ENCODE data around the gene UFSP1.

The UFSP1 gene

DNA sequence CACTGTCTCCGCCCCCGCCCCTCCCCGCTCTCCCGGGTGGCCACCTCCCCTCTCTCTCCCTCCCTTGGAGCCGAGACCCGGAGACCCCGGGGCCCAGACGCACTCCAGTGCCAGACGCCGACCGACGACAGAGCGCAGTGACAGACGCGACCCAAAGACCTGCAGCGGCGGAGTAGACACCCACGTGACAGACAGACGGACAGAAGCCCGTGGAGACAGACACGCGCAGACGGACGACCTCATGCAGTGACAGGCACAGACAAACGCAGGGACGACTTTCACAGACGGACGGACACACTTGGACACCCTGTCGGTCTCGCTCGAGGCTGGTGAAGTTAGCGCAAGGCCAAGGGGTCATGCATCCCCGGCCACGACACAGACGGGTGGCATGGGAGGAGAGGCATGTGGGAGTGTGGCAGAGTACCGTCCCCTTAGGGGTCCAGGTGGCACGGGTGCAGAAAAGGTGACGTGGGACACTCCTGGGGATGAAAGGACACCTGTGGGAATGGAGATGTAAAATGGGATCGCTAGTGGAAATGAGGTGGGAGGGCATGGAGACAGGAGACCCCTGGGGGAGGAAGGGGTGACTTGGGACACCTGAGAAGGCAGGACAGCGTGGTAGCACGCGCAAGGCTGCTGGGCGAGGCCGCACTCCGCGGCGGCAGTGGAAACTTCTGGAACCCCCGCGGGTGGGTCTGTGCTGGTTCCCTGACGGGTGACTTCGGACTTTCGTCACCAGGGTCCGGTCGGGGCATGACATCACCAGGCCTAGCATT lies 6.6 kb upstream of the UFSP1 start:
- no peak for DNase-seq (ENCODE audit: low read depth)

DNA sequence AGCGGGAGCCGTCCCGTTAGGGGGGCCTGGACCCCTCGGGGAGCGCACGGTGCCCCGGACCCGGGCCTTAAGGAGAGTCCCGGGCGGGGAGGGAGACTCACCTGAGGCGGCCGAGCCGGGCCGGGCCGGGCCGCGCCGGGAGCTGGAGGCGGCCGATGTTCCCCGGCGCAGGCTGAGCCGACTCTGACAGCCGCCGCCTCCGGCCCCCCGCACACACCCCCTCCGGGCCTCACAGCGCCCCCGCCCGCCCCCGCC lies 6.1 kb upstream of the UFSP1 start, which contains the start of gene ACHE:
TSS of gene ACHE (minus strand) at position 188 of the 255 bp plus-strand sequence. CDS start 1,656 bp downstream, outside the sequence.
- no peak for DNase-seq (ENCODE audit: low read depth)

DNA sequence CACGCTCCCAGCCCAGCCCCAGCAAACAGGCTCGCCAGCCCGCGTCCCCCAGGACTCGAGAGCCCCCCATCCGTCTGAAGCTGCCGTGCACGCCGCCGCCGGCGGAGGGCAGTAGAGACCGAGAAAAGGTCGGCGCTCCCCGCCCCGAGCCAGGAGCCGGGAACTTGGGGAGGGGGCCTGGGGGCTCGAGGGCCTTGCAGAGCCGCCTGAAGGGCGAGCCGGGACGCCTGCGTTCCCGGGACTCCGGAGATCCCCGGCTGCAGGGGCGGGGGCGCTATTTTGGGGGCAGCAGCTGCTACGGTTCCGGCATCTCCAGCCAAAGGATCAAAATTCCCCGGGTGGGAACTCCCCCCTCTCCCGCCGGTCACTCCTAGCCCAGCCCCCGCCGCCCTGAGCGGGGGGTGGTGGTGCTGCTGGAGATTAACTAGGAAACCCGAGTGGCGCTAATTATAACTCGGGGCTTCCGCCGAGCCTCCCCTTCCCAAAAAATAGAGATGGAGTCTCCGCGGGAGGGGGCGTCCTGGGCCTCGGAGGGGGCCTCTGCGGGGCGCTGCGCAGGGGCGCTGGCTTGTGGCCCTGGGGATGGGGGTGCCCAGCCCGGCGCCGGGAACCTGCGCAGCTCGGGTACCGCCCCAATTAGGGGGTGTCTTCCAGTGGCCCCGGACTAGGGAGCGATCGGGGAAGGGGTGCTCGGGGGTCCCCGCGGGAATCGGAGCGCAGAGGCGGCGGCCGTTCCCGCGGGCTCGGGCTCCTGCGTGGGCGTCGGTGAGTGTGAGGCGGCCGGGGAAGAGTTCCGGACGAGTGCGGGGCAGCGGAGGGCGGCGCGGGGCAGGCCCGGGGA lies 5.6 kb upstream of the UFSP1 start:
- DNase-seq (ENCODE audit: low read depth): peak; percentile 51

DNA sequence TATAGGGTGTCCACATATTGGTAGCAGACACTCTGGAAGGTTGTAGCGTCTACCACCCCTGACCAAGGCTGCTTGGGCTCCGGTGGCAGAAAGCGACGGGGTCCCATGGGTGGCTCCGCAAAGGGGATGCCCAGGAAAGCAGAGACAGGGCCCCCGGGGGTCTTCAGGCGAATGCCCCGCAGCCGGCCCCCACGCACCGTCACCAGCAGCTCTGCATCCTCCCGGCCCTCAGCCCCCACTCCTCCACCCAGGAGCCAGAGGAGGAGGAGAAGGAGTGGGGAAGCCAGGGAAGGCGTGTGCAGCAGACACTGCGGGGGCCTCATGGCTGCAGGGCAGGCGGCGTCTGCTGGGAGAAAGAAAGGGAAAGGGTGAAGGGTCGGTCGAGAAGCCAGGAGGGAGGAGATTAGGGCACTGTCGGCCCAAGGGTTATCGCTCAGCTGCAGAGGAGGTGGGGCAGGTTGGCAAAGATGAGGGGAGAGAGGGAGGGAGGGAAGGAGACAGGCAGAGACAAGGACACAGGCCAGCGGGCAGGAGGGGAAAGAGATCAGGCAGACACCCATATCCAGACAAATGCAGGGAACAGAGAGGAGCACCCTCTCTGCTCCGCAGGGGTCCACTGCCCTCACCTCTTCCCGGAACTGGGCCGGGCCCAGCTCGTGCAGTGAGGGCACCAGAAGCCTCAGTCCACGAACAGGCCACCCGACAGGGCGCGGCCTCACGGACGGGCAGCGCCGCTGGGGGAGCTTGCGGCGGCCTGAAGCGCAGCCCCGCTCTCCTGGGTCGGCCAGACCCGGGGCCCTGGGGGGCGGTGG lies 4.6 kb upstream of the UFSP1 start:
- DNase-seq (ENCODE audit: low read depth): no peak

GRCh38 chr7:100893318-100893895 lies 3.9 kb upstream of the UFSP1 start:
- DNase-seq (ENCODE audit: low read depth): no peak

DNA sequence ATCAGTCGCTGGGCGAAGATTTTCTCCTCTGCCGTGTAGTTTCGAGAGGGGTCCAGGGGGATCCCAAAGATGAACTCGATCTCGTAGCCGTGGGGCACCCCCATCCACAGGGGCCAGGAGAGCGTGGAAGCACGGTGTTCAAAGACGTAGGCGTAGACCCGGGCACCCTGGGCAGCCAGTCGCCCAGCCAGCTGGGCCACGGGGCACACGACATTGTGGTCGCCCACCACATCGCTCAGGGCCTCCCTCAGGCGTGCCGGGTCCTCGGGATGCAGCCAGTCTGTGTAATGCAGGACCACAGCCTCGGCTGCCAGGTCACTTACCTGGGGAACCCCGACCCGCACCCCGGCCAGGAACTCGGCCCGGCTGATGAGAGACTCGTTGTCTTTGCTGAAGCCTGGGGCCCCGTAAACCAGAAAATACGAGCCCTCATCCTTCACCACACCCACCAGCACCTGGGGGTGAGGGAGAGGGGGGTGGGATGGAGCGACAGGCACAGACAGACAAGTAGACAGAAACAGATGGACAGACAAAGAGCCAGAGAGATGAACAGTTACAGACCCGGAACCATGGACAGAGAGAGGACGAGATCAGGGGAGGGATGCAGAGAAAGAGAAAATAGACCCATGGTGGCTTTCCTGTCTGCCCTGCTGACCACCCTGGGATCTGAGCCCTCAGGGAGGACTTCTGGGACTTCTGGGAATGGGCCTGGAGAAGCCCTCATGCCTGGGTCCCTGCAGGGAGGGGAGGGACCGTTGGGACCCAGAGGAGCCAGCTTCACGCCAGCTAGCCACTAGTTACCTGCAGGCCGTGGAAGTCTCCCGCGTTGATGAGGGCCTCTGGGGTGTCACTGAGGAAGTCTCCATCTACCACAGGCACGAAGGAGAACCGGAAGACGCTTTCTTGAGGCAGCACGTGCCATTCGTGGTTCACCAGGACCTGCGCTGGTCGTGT lies 3.1 kb upstream of the UFSP1 start:
- no peak for DNase-seq (ENCODE audit: low read depth)

DNA sequence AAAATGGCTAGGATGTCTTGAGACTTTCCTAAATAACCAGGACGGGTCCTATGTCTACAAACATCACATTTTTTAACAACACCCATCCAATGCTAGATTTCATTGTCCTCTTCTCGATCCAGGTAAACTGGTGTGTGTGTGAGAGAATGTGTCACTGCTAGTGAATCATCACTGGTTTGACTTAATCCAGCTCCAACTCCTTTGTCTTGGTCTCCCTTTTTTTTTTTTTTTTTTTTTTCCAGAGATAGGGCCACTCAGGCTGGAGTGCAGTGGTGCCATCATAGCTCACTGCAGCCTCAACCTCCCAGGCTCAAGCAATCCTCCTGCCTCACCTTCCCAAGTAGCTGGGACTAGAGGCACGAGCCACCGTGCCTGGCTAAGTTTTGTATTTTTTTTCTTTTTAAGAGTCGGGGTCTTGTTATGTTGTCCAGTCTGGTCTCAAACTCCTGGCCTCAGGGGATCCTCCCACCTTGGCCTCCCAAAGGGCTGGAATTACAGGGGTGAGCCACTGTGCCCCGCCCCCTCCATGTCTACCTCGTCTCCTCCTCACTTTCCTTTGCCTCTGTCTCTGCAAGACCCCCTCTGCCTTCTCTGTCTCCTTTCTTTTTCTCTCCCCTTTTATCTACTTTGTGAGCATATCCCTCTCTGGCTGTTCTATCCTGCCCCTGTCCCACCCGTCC lies 2.2 kb upstream of the UFSP1 start:
- DNase-seq (ENCODE audit: low read depth): no peak

DNA sequence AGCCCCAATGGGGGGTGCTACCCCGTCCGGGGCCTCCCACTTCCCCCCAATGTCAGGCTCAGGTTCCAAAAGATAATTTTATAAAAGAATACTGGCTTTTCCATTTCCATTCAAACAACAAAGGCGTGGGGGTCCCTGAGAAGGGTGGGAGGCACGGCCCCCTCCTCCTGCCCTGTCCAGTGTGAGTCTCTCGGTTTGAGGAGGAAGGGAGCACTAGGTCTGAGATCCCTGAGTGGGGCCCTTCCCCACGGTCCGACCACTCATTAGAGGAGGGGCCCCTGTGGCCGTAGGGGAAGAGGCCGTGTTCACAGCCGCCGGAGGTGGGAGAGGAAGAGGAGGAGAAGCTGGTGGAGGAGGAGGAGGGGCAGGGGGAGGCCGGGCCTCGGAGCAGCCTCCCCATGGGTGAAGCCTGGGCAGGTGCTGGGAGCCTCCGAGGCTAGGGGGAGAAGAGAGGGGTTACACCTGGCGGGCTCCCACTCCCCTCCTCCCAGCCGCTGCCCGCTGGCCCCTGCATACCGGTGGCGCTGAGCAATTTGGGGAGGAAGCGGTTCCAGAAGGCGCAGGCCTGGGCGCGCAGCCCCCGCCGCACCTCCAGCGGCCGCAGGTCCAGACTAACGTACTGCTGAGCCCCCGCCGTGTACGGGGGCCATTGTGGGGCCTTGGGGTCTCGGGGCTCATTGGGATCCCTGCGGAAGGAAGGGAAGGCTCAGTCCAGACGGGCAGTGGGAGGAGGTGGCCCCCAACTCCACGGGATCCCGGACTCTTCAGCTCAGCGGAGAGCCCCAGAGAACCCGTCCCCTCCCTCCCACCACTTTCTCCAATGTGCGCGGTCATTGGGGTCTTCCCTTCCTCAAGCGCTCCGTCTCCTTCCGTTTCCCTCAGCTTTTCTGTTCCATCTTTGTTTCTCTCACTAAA lies 1.4 kb upstream of the UFSP1 start:
- DNase-seq (ENCODE audit: low read depth): no peak

DNA sequence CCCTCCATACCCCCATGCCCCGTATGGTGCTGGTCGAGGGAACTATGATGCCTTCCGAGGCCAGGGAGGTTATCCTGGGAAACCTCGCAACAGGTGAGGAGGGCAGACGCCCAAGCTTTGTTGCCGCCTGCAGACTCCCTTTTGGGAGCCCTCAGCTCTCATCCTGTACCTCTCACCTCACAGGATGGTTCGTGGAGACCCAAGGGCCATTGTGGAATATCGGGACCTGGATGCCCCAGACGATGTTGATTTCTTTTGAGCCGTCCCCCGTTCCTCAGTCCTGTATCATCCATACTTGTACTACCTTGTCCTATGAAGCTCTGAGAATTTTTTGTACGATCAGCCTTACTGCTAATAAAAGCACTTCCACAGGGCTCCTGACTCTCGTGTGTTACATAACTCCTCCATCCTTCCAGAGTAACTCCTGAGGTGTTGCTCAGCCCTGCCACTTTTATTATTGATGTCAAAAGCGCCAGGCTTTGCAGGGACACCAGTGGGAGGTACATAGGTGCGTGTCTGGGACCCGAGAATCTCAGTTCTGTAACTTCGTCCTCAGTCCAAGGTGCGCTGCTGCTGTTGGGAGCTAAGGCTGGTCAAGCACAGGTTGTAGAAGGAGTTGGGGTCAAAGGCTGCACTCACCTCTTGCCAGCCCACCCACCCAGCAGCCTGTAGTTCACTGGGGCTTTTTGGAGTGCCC lies 1.1 kb downstream of the UFSP1 start:
- no peak for DNase-seq (ENCODE audit: low read depth)

DNA sequence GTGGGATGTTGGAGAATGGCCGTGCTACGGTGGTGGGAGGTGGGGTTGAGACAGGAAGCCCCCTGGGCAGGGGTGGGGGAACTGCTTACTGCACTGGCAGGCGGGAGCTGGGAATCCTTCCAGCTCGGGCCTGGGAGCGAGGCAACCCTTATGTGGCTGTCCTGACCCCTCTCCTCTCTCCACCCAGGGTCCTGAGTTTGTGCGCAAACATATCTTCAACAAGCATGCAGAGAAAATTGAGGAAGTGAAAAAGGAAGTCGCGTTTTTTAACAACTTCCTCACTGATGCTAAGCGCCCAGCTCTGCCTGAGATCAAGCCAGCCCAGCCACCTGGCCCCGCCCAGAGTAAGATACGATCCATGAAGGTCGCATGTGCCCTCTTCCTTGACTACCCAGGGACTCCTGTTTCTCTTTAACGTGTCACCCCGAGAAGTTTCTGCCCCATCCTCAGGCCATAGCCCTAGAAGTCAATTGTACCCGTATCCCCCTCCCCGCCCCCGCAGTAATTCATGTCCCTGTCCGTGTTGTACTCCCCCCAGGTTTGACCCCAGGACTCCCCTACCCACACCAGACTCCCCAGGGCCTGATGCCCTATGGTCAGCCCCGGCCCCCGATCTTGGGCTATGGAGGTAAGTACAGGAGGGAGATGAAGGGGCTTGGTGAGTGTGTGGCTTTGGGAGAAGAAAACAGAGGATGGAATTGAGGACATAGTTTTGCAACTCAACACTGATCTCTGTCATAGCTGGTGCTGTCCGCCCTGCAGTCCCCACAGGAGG lies 1.8 kb downstream of the UFSP1 start:
- no peak for DNase-seq (ENCODE audit: low read depth)

GRCh38 chr7:100886936-100887515 lies 2.5 kb downstream of the UFSP1 start:
- DNase-seq (ENCODE audit: low read depth): no peak

GRCh38 chr7:100886142-100886935 lies 3.2 kb downstream of the UFSP1 start:
- DNase-seq (ENCODE audit: low read depth): no peak

GRCh38 chr7:100885440-100886141 lies 3.9 kb downstream of the UFSP1 start:
- DNase-seq (ENCODE audit: low read depth): no peak

DNA sequence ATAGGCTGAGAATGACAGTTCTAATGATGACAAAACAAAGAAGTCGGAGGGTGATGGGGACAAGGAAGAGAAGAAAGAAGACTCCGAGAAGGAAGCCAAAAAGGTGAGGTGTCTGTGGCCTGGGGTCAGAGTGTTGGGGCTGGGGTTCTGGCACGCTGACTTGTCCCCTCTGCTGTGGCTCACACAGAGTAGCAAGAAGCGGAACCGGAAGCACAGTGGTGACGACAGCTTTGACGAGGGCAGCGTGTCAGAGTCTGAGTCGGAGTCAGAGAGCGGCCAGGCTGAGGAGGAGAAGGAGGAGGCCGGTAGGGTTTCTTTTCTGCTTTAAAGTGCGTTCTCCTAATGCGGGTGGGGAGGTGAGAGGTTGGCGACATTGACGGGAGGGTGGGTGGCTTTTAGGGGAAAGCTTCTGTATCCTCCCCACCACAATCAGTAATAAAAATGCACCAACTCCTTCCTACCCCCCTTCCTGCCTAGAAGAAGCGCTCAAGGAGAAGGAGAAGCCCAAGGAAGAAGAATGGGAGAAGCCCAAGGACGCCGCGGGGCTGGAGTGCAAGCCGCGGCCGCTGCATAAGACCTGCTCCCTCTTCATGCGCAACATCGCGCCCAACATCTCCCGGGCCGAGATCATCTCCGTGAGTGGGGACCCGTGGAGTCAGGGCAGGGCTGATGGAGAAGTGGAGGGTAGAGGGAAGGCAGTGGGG lies 4.6 kb downstream of the UFSP1 start:
- no peak for DNase-seq (ENCODE audit: low read depth)

- DNase-seq (ENCODE audit: low read depth): no peak
These were observed 6.6 kb downstream of the UFSP1 start for GRCh38 chr7:100882785-100883526.
